GM21447 (cell line): ENCODE results near the gene ZBTB16.

Experiments
- ATAC-seq: cut with Tn5 transposase; IDR thresholded peaks from one replicate; pipeline ENCODE4 v1.9.1; 2021; ENCODE audit not compliant: unreplicated experiment

ZBTB16 gene

GRCh38 chr11:114290503-114291235, 231.2 kb downstream of the ZBTB16 start:
- no peak for ATAC-seq

GRCh38 chr11:114291381-114291780, 231.9 kb downstream of the ZBTB16 start:
- no peak for ATAC-seq

- ATAC-seq, result no peak
Observed at GRCh38 chr11:114291842-114292680, 232.6 kb downstream of the ZBTB16 start.

GRCh38 chr11:114293201-114293711, 233.7 kb downstream of the ZBTB16 start:
- no peak for ATAC-seq

GRCh38 chr11:114295676-114296604, 236.4 kb downstream of the ZBTB16 start, which contains the start of gene NNMT:
NNMT (plus strand) TSS chr11:114296399; CDS start chr11:114296557, 158 bp downstream.
- ATAC-seq, result no peak

- no peak for ATAC-seq
Observed at GRCh38 chr11:114296605-114297372, 237.3 kb downstream of the ZBTB16 start.

- no peak for ATAC-seq
Observed at GRCh38 chr11:114297806-114298709, 238.5 kb downstream of the ZBTB16 start.

GRCh38 chr11:114298710-114299109, 239.2 kb downstream of the ZBTB16 start:
- ATAC-seq, result no peak
